ENCODE results near the gene LST1.
"Not testable (repeated sequence)": the region's sequence is repeated elsewhere in the genome, so short reads cannot be mapped to it uniquely, and the experiment has no call there.

The LST1 gene

GRCh38 chr6:31581434-31582229 lies 4.4 kb upstream of the LST1 start:
- DNase-seq, result no peak

- DNase-seq, result no peak
Measured at GRCh38 chr6:31582230-31582643, 3.8 kb upstream of the LST1 start, which contains the start of gene LTB. LTB (minus strand) TSS chr6:31582424; CDS start chr6:31582417, 7 bp downstream.

- no peak for DNase-seq
Measured at GRCh38 chr6:31585491-31585890, 586 bp upstream of the LST1 start.

DNA sequence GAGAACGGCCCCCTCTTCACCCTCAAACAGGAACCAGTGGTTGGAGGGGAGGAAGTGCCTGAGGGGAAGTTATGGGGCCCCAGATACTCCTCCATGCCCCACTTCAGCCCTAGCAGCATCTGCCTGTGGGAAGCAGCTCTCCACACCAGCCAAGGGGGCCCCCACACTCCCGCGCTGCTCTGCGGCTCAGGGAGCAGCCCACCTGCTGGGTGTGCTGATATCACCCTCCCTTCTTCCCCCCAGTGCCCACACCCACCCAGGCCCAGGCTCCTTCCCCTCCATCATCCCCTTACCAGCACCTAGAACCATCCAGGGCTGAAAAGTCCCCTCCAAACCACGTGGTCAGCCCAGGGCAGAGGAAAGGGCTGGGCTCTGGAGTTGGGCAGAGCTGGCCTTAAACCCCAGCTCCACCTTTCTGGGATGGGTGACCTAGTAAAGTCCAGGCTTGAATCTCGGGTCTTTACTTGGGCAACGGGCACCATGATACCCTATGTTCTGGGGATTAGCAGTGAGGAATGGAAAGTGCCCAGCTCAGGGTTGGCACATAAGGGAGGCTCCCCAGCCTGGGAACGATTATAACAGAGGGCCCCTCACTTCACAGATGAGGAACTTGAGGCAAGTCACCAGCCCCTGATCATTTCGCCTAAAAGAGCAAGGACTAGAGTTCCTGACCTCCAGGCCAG lies 663 bp downstream of the LST1 start:
- no peak for DNase-seq

DNA sequence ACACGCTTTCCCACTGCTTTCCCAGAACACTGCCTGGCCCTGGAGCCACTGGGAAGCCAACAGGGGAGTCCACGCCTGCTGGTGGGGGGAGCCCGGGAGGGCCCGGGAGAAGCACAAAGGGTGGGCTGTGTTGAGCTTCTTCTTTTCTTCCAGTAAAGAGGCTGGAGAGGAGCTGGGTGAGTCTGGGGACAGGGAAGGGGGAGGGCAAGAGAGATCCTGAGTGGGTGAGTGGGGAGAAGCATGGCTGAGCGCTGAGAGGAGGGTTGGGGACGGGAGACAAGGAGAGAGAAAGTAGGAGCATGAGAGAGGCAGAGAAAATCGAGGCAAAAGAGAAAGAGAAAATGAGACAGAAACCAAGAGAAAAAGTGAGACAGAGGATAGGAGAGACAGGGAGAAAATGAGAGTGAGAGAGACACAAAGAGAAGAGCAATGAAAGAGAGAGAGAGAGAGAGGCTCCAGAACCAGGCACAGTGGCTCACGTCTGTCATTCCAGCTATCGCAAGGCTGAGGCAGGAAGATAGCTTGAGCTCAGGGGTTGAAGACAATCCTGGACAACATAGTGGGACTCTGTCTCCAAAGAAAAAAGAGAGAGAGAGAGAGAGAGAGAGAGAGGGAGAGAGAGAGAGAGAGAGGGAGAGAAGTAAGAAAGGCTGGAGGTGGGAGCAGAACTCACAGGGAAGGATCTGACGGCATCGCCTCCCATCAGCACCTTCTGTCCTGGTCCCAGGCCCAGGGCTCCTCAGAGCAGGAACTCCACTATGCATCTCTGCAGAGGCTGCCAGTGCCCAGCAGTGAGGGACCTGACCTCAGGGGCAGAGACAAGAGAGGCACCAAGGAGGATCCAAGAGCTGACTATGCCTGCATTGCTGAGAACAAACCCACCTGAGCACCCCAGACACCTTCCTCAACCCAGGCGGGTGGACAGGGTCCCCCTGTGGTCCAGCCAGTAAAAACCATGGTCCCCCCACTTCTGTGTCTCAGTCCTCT lies 2.0 kb downstream of the LST1 start:
- no peak for DNase-seq

GRCh38 chr6:31588871-31589650 lies 3.0 kb downstream of the LST1 start:
- no peak for DNase-seq

- DNase-seq, result not testable (repeated sequence)
Measured at GRCh38 chr6:31590691-31591090, 4.6 kb downstream of the LST1 start.

- no peak for DNase-seq
Measured at GRCh38 chr6:31592396-31592771, 6.3 kb downstream of the LST1 start.

DNA sequence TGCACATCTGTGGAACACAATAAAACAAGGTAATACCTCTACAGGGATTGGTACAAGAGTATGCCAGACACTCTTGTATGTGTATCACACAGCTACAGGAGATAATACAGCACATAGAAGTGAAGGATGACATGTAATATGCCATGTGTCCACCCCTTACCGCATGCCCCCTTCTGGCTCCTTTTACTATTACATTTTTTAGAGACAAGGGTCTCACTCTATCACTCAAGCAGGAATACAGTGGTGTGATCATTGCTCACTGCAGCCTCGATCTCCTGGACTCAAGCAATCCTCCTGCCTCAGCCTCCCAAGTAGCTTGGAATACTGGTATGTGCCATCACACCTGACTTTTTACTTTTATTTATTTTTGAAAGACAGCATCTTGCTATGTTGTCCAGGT lies 10.9 kb downstream of the LST1 start:
- peak; percentile 48 for DNase-seq

DNA sequence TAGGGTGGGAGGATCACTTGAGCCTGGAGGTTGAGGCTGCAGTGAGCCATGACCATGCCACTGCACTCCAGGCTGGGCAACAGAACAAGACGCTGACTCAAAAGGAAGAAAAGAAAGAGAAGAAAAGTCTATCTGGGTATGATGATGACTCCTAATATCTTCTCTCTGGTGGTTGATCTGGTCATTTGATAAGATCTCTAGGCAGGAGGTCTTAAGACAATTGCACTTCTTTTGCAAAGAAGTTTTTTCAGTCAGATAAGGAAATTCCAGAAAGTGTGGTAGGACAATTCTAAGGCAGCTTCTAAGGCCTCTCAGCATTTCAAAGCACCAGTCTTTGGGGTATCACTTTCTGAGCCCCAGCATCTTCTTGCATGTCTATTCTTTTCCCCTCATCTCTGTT lies 21.2 kb downstream of the LST1 start:
- no peak for DNase-seq

GRCh38 chr6:31609519-31610406 lies 23.7 kb downstream of the LST1 start:
- DNase-seq, result peak; percentile 62

GRCh38 chr6:31610968-31611367 lies 24.9 kb downstream of the LST1 start:
- DNase-seq, result no peak

GRCh38 chr6:31614075-31614619 lies 28.1 kb downstream of the LST1 start:
- DNase-seq, result no peak

GRCh38 chr6:31614684-31615578 lies 28.9 kb downstream of the LST1 start, which contains the start of gene AIF1:
AIF1 (plus strand) TSS chr6:31615234; CDS start chr6:31615330, 96 bp downstream.
- no peak for DNase-seq

DNA sequence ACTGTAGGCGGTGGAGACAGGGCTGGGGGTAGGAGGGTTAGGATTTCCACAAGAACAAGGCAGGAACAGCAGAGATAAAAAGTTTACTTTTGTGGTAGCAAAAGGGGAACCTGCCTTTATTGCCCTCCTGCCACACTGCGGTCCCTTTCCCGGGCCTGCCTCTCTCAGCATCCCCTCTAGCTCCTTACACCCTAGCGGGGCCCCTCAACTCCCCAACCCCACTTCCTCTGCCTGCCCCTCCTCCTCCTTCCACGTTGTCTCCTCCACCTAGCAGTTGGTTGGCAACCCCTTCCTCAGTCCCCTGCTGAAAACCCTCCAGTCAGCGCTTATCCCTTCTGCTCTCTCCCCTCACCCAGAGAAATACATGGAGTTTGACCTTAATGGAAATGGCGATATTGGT lies 29.7 kb downstream of the LST1 start:
- no peak for DNase-seq

DNA sequence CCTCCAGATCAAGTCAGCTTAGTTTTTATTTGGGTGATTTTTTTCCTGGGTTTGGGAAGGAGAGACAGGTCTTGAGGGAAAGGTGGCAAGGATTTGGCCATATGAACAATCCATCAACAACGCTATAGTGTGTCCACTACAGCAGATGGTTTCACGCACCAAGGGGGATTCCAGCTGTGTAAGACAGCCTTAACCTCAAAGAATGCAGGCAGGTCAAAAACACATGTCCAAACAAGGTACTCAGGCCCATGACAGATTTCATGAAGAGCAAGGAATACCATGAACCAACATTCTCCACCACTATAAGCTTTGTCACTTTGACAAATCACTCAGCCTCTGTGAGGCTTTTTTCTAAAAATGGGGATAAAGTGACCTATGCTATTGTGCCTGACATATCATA lies 30.9 kb downstream of the LST1 start:
- DNase-seq, result no peak

DNA sequence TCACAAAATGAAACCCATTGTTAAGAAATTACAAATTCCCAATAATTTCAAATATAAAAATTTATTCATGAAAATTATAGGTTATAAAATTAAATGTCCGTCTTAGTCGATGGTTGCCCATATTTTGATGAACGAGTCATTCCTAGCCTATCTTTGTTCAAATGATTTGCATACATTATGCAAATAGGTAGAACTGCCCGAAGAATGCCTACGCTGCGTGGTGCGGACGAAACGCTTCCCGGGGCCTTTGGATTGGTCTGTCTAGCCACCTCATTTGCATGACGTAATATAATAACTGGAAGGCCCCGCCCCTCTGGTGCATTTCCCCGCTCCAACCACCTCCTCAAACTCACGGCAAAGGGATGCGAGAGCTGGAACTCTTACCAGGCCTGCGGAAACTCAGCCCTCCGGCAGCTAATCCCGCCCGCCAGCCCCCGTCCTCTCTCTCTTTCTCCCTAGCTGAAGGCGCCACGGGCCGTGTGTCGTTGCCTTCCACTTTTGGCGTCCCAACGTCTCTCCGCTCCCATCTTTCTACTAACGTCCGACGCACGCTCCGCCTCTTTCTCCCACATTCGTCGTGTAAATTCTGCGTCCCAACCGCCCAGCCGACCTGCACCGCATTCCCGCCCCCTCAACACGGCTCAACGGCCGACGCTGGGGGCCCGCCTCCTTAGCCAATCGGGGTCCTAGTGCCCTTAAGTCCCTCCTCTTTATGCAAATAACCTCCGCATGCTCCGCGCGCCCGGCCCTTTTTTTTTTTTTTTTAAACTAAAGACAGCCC lies 33.9 kb downstream of the LST1 start:
- peak; percentile 99 for DNase-seq

- peak; percentile 81 for DNase-seq
Measured at GRCh38 chr6:31620586-31621319, 34.7 kb downstream of the LST1 start, which contains the start of gene PRRC2A. PRRC2A (plus strand) TSS chr6:31620715; CDS start chr6:31622790, 2,075 bp downstream.

Measured in NCI-H2227 treated with DMSO at 0.1 percent for 48 hours (cell line).